K562 (cell line): Measurements from ENCODE around the gene JAK3. TPM values are rescaled to one million over a fixed set of nuclear protein-coding genes. Genes with fewer than 3 reads are reported as not detected.

ENCODE experiments used
- ATAC-seq: fragments of 200-7000 bp; cut with Tn5 transposase; 3 replicates; pipeline ENCODE4 v1.9.1; 2020; ENCODE audit warnings: moderate library complexity
- Bru-seq: library from RNA; stranded (reverse); fragments of 400-500 nt; gene quantifications from one replicate; lab custom pipeline; 2021; lab: Mats Ljungman, UMichigan
- BruChase-seq, 2 experiments: library from RNA; stranded (reverse); fragments of 400-500 nt; gene quantifications; one replicate each; lab custom pipeline; 2021; lab: Mats Ljungman, UMichigan
- BruUV-seq: library from RNA; stranded (reverse); fragments of 400-500 nt; replicated peaks from 2 replicates; lab custom pipeline; 2021; lab: Mats Ljungman, UMichigan
- CTCF ChIA-PET: fragments of 300-600 bp; formaldehyde crosslinking; extraction: SDS; loops from one replicate; lab custom pipeline; 2021; ENCODE audit warnings: low intra/inter-chr PET ratio; lab: Yijun Ruan, JAX
- POLR2A ChIA-PET: fragments of 300-600, 350-650 bp; sonication (Branson Sonifier 250); formaldehyde crosslinking; extraction: SDS; loops from one replicate; lab custom pipeline; 2021; ENCODE audit warnings: antibody characterized with exemption, inconsistent platforms; lab: Yijun Ruan, JAX
- DNase-seq, 4 experiments: peaks; one replicate each; pipeline versions ENCODE4 v3.0.0 to v3.0.0-alpha.2; 2011 to 2018; ENCODE audit warnings: low spot score in 3 of 4, mixed read lengths in 3 of 4; ENCODE audit errors: extremely low read depth in 1 of 4
- FAIRE-seq: peaks from 2 replicates; lab custom pipeline; 2011; peaks lifted over from hg19 to GRCh38; lab: Jason Lieb, UNC
- H2AFZ ChIP-seq: 2 replicates; pipeline ENCODE4 v1.6.0; 2011; ENCODE audit warnings: low read depth, low read length, control low read depth, inconsistent platforms
- H3K27ac ChIP-seq: fragments of 200-600 bp; 3 replicates; pipeline ENCODE4 v1.8.0; 2011; ENCODE audit warnings: low read depth, mild to moderate bottlenecking, control low read depth, inconsistent platforms, low read length, moderate library complexity, mixed read lengths; ENCODE audit errors: extremely low read depth
- H3K27me3 ChIP-seq, 2 experiments: fragments of 300-600 bp in 1 of 2; 2 replicates in 1 of 2; 3 replicates in 1 of 2; pipeline versions ENCODE4 v1.6.0 to v1.8.0; 2011; ENCODE audit warnings: inconsistent platforms in 2 of 2, low read length in 2 of 2, mild to moderate bottlenecking in 1 of 2, mixed read lengths in 1 of 2, moderate library complexity in 1 of 2; ENCODE audit not compliant: control insufficient read depth in 2 of 2, insufficient read depth in 2 of 2
- H3K36me3 ChIP-seq: fragments of 300-600 bp; 3 replicates; pipeline ENCODE4 v1.8.0; 2011; ENCODE audit warnings: mild to moderate bottlenecking, low read length, inconsistent platforms; ENCODE audit not compliant: control insufficient read depth, insufficient read depth
- H3K4me1 ChIP-seq, 2 experiments: fragments of 200-600 bp in 1 of 2; replicated peaks in 1 of 2; 2 replicates in 1 of 2; 3 replicates in 1 of 2; pipeline versions ENCODE4 v1.5.1 to v1.8.0; 2011; ENCODE audit warnings: inconsistent platforms in 2 of 2, low read length in 2 of 2, mild to moderate bottlenecking in 1 of 2, mixed read lengths in 1 of 2, moderate library complexity in 1 of 2; ENCODE audit not compliant: control insufficient read depth in 2 of 2, insufficient read depth in 2 of 2
- H3K4me2 ChIP-seq: 2 replicates; pipeline ENCODE4 v1.6.1; 2011; ENCODE audit warnings: low read length, control low read depth, inconsistent platforms, mixed read lengths; ENCODE audit not compliant: insufficient read depth
- H3K4me3 ChIP-seq: fragments of 200-600 bp; sonication (generic), shearing (Covaris generic); 2 replicates; pipeline ENCODE4 v1.5.1; 2016; ENCODE audit warnings: control low read depth, inconsistent platforms
- H3K79me2 ChIP-seq: fragments of 200-600 bp; 3 replicates; pipeline ENCODE4 v1.8.0; 2011; ENCODE audit warnings: low read length, inconsistent platforms; ENCODE audit not compliant: control insufficient read depth, insufficient read depth
- H3K9ac ChIP-seq, 2 experiments: 2 replicates each; pipeline versions ENCODE4 v1.6.0 to v1.6.1; 2011; ENCODE audit warnings: low read depth in 2 of 2, low read length in 2 of 2, control low read depth in 1 of 2, inconsistent platforms in 1 of 2, mild to moderate bottlenecking in 1 of 2, mixed read lengths in 1 of 2; ENCODE audit not compliant: insufficient read depth in 1 of 2
- H3K9me1 ChIP-seq: one replicate; pipeline ENCODE4 v1.6.0; 2011; ENCODE audit warnings: inconsistent platforms, mild to moderate bottlenecking, low read length, moderate library complexity; ENCODE audit not compliant: control insufficient read depth, insufficient read depth
- H3K9me3 ChIP-seq: replicated peaks from 2 replicates; pipeline ENCODE4 v1.5.1; 2011; ENCODE audit warnings: low read depth, low read length, inconsistent platforms; ENCODE audit not compliant: control insufficient read depth, insufficient read depth
- H4K20me1 ChIP-seq: replicated peaks from 2 replicates; pipeline ENCODE4 v1.6.1; 2011; ENCODE audit warnings: low read length, inconsistent platforms, mixed read lengths; ENCODE audit not compliant: control insufficient read depth, insufficient read depth
- BCOR ChIP-seq: fragments of 450-650 bp; IDR thresholded peaks from 2 replicates; pipeline ENCODE4 v1.6.1; 2016
- CBX1 ChIP-seq: sonication (generic); IDR thresholded peaks from 2 replicates; pipeline ENCODE4 v1.6.1; 2016; ENCODE audit warnings: antibody characterized with exemption, low read depth, mild to moderate bottlenecking
- CCAR2 ChIP-seq: fragments of 200-400 bp; formaldehyde crosslinking; IDR thresholded peaks from 2 replicates; pipeline ENCODE4 v1.6.1; 2017; ENCODE audit warnings: mild to moderate bottlenecking, low read depth, low read length
- NRF1 ChIP-seq, 2 experiments: fragments of 450-650 bp; IDR thresholded peaks in 1 of 2; conservative IDR thresholded peaks in 1 of 2; 2 replicates each; pipeline ENCODE4 v1.6.1; 2014; ENCODE audit warnings: mild to moderate bottlenecking in 2 of 2
- ZBTB2 ChIP-seq: fragments of 450-650 bp; IDR thresholded peaks from 2 replicates; pipeline ENCODE4 v1.6.1; 2016; ENCODE audit warnings: antibody characterized with exemption
- whole genome bisulfite sequencing: fragments of 100-300 bp; shearing (Covaris generic); methylation state at CpG from one replicate; pipeline ENCODE4 v1.1.6; 2016; ENCODE audit warnings: low coverage, mixed read lengths; ENCODE audit not compliant: insufficient coverage; ENCODE audit errors: missing lambda C conversion rate; 5-methylcytosine and 5-hydroxymethylcytosine counted together
- in situ Hi-C: fragments of 300-500 bp; cut with MboI; formaldehyde crosslinking; loops from 4 replicates; pipeline ENCODE4 v1.15.0; 2018; ENCODE audit warnings: inconsistent platforms, mixed read lengths
- intact Hi-C: fragments of 100-400 bp; cut with micrococcal nuclease; formaldehyde crosslinking; loops from 2 replicates; pipeline ENCODE4 v1.14.2; 2022
- long read RNA-seq, 3 experiments: library from polyadenylated mRNA in 2 of 3; library from RNA in 1 of 3; unstranded in 2 of 3; stranded (forward) in 1 of 3; transcript quantifications; one replicate each; pipeline ENCODE4 v2.0.0, GENCODE V29; 2019 to 2022
- polyA minus RNA-seq, 3 experiments: library from RNA; depleted of rRNA, polyadenylated mRNA; stranded (reverse); fragments of >200 nt; gene quantifications; 2 replicates each; pipeline ENCODE4 v1.2.3, GENCODE V29; 2011
- polyA plus RNA-seq, 8 experiments: library from polyadenylated mRNA; depleted of rRNA in 4 of 8; stranded (reverse) in 5 of 8; unstranded in 3 of 8; fragments of >200 nt; fragmentation: Nextera tagmentation in 2 of 8; fragmentation: Illumina TruSeq in 1 of 8; extraction: Ambion mirVana in 2 of 8; extraction: Trizol in 1 of 8; gene quantifications; 2 replicates each; pipeline versions ENCODE4 v1.2.1 to v1.2.3, GENCODE V29; 2011 to 2014; ENCODE audit warnings: inconsistent platforms in 1 of 8, missing spikeins in 1 of 8
- total RNA-seq, 7 experiments: library from RNA; depleted of rRNA in 6 of 7; stranded (reverse); fragments of >200 nt in 6 of 7; fragmentation: Illumina TruSeq in 2 of 7; extraction: Trizol in 2 of 7; gene quantifications; 2 replicates each; pipeline versions ENCODE4 v1.2.1 to v1.2.3, GENCODE V29; 2011 to 2021; ENCODE audit warnings: low replicate concordance in 1 of 7

Gene JAK3
- 0.32 and 0.97 TPM in 2 replicates for total RNA-seq (2011; cell fraction: chromatin; rRNA removed; ENCODE audit: low replicate concordance)
- 0.50 and 0.66 TPM in 2 replicates for total RNA-seq (2011; cell fraction: nucleolus; rRNA removed)
- 0.53 and 0.66 TPM in 2 replicates for total RNA-seq (2011; cell fraction: nucleoplasm; rRNA removed)
- total RNA-seq (2014; rRNA removed) (0.12 and 0.14 TPM in 2 replicates), total RNA-seq (2014; rRNA removed; fragmentation: Illumina TruSeq; extraction: Trizol) (not detected in 2 replicates), total RNA-seq (2015; rRNA removed; fragmentation: Illumina TruSeq; extraction: Trizol) (0.04 TPM in 1 of 2 replicates, not detected in the other), total RNA-seq (2021) (0.18 and 0.47 TPM in 2 replicates), polyA plus RNA-seq (2011; rRNA removed) (0.13 and 0.28 TPM in 2 replicates), polyA plus RNA-seq (2014; fragmentation: Illumina TruSeq; extraction: Trizol) (0.04 and 0.14 TPM in 2 replicates), polyA plus RNA-seq (2014; fragmentation: Nextera tagmentation; extraction: Ambion mirVana) (under 1 TPM; 0.01 to 0.07 TPM), polyA plus RNA-seq (2014; rRNA removed) (0.04 and 0.07 TPM in 2 replicates), polyA minus RNA-seq (2011; rRNA and poly(A)+ RNA removed) (0.04 and 0.06 TPM in 2 replicates), Bru-seq, nascent RNA (percentile 18 among the genes with signal in this experiment), BruChase-seq, experiment 1, labeled RNA remaining after a 2-hour chase (percentile 8 among the genes with signal in this experiment), BruChase-seq, experiment 2, labeled RNA remaining after a 6-hour chase (percentile 8 among the genes with signal in this experiment)
- 0.21 TPM in 2 replicates for polyA plus RNA-seq (2011; cell fraction: cytosol; rRNA removed)
- 0.48 and 0.80 TPM in 2 replicates for polyA plus RNA-seq (2011; cell fraction: nucleus; rRNA removed)
- polyA plus RNA-seq (2012), result 0.10 and 0.14 TPM in 2 replicates
- polyA minus RNA-seq (2011; cell fraction: cytosol; rRNA and poly(A)+ RNA removed), result 0.19 TPM in 1 of 2 replicates, not detected in the other
- polyA minus RNA-seq (2011; cell fraction: nucleus; rRNA and poly(A)+ RNA removed), result 0.22 and 0.54 TPM in 2 replicates
- long read RNA-seq, experiment 1, partial matches to known transcripts, result 0 of 1 reads
- long read RNA-seq, experiment 1, other reads (novel, unspliced or antisense), result 1 of 1 reads
- long read RNA-seq, experiment 2, result 0 reads
- long read RNA-seq, experiment 3, result 0 reads

- Histone ChIP-seq H3K4me3 (no peak within 1 kb of the TSS), H2AFZ (no peak within 1 kb of the TSS), H3K36me3 (no peaks in the 10 kb centered on the region), H3K9ac (peak within 1 kb of the TSS in 1 of 2 experiments; percentile 85; a peak in 2 of 4 replicates), H3K9me3 (no peaks in the 10 kb centered on the region), H3K27me3 (no peaks in the 10 kb centered on the region), H3K4me1 (peaks cover 0 to 25% of the 10 kb centered on the region in 2 experiments; a peak in 3 of 5 replicates), H3K9me1 (no peaks in the 10 kb centered on the region), H3K27ac (no peak within 1 kb of the TSS), H3K79me2 (peaks cover 5% of the 10 kb centered on the region; the same call in 2 of the 3 replicates), H4K20me1 (no peaks in the 10 kb centered on the region), H3K4me2 (no peak within 1 kb of the TSS)
- DNase-seq (peak; percentile 54 to 81 (median 78)), ATAC-seq (peak; percentile 70), FAIRE-seq (no peak)
- CTCF ChIA-PET, result no interaction called here
- BruUV-seq, result no TSS peak
- intact Hi-C loops, result no loop called here
- TF ChIP-seq NRF1 (conservative IDR thresholded peaks at IDR 0.05 in 1 of 2, IDR thresholded peaks at IDR 0.05 in 1 of 2), result peak; percentile 84 to 85
- peak; percentile 70; the same call in 1 of the 2 replicates for TF ChIP-seq ZBTB2
- no peak for TF ChIP-seq CBX1
- TF ChIP-seq BCOR, result 0 out of 2 replicates have a peak, but pooled peaks have one; percentile 23
- TF ChIP-seq CCAR2, result no peak
- in situ Hi-C loops, result no loop called here
- WGBS, result 37% methylated on average over 17 of the region's 40 CpGs
- POLR2A ChIA-PET, result interaction anchor here (0.5 to 1.9 kb wide), 3 partner anchors 12 to 113 kb away, joined by 3 to 10 read pairs (median 3); partner anchors contain the start of gene RPL18A
These were observed at the start of gene JAK3 for GRCh38 chr19:17847538-17848366. TSS of gene JAK3 (minus strand) at chr19:17847982. CDS start at chr19:17844417, 3,565 bp downstream.
